HEK293 (cell line): ENCODE data around the gene CTSH.

ENCODE experiments used
- CTCF ChIA-PET: fragments of 350-600 bp; formaldehyde crosslinking; extraction: SDS; loops from one replicate; lab custom pipeline; 2021; ENCODE audit warnings: antibody characterized with exemption; lab: Yijun Ruan, JAX
- POLR2A ChIA-PET: fragments of 300-600 bp; formaldehyde crosslinking; extraction: SDS; loops from one replicate; lab custom pipeline; 2020; ENCODE audit warnings: antibody characterized with exemption, inconsistent platforms; lab: Yijun Ruan, JAX
- H3K27ac ChIP-seq: fragments of 200-500 bp; sonication (Bioruptor generic); 2 replicates; pipeline ENCODE4 v1.5.1; 2014; ENCODE audit warnings: low read depth, low read length, control low read depth, inconsistent platforms; ENCODE audit errors: extremely low read depth
- H3K36me3 ChIP-seq, 2 experiments: fragments of 200-500 bp in 1 of 2; sonication (Bioruptor generic) in 1 of 2; 1 replicate in 1 of 2; 2 replicates in 1 of 2; pipeline ENCODE4 v1.5.1; 2014 to 2017; ENCODE audit warnings: inconsistent platforms in 2 of 2, low read length in 2 of 2; ENCODE audit not compliant: control insufficient read depth in 2 of 2, insufficient read depth in 1 of 2
- H3K4me1 ChIP-seq: fragments of 200-500 bp; sonication (Bioruptor generic); 2 replicates; pipeline ENCODE4 v1.5.1; 2014; ENCODE audit warnings: mild to moderate bottlenecking, low read length, inconsistent platforms; ENCODE audit not compliant: control insufficient read depth, insufficient read depth
- H3K4me3 ChIP-seq: 2 replicates; pipeline ENCODE4 v1.5.1; 2011; ENCODE audit warnings: low read depth, mild to moderate bottlenecking, control low read depth, low read length, moderate library complexity
- H3K9me3 ChIP-seq: fragments of 200-500 bp; sonication (Bioruptor generic); 2 replicates; pipeline ENCODE4 v1.5.1; 2014; ENCODE audit warnings: low read depth, low read length, inconsistent platforms; ENCODE audit not compliant: control insufficient read depth, insufficient read depth
- AEBP2 ChIP-seq: fragments of 450-650 bp; formaldehyde crosslinking; IDR thresholded peaks from 2 replicates; pipeline ENCODE4 v1.5.1; 2016; ENCODE audit warnings: missing biosample characterization, missing genetic modification characterization, borderline replicate concordance
- HOXA7 ChIP-seq: sonication (generic); formaldehyde crosslinking; IDR thresholded peaks from 2 replicates; pipeline ENCODE4 v1.8.1; 2022; ENCODE audit warnings: missing genetic modification reagents, borderline replicate concordance
- MEIS1 ChIP-seq: sonication (generic); formaldehyde crosslinking; IDR thresholded peaks from 2 replicates; pipeline ENCODE4 v1.8.1; 2022; ENCODE audit warnings: missing genetic modification reagents, mild to moderate bottlenecking, borderline replicate concordance
- RBAK ChIP-seq: fragments of 450-650 bp; formaldehyde crosslinking; IDR thresholded peaks from 2 replicates; pipeline ENCODE4 v1.5.1; 2016; ENCODE audit warnings: missing biosample characterization, missing genetic modification characterization
- ZBTB17 ChIP-seq: fragments of 450-650 bp; formaldehyde crosslinking; IDR thresholded peaks from 2 replicates; pipeline ENCODE4 v1.5.1; 2016; ENCODE audit warnings: missing biosample characterization, missing genetic modification characterization
- ZBTB48 ChIP-seq: fragments of 450-650 bp; formaldehyde crosslinking; IDR thresholded peaks from 2 replicates; pipeline ENCODE4 v1.5.1; 2016; ENCODE audit warnings: missing biosample characterization, missing genetic modification characterization
- ZNF133 ChIP-seq: fragments of 450-650 bp; formaldehyde crosslinking; IDR thresholded peaks from 2 replicates; pipeline ENCODE4 v1.5.1; 2016; ENCODE audit warnings: missing biosample characterization, missing genetic modification characterization
- ZNF211 ChIP-seq: fragments of 450-650 bp; formaldehyde crosslinking; IDR thresholded peaks from 2 replicates; pipeline ENCODE4 v1.5.1; 2016; ENCODE audit warnings: low read depth, missing biosample characterization, missing genetic modification characterization
- ZNF302 ChIP-seq: fragments of 450-650 bp; formaldehyde crosslinking; IDR thresholded peaks from 2 replicates; pipeline ENCODE4 v1.5.1; 2016; ENCODE audit warnings: missing biosample characterization, missing genetic modification characterization, low read depth
- ZNF311 ChIP-seq: fragments of 450-650 bp; formaldehyde crosslinking; IDR thresholded peaks from 2 replicates; pipeline ENCODE4 v1.5.1; 2017; ENCODE audit warnings: missing biosample characterization, missing genetic modification characterization, borderline replicate concordance
- ZNF394 ChIP-seq: fragments of 450-650 bp; formaldehyde crosslinking; IDR thresholded peaks from 2 replicates; pipeline ENCODE4 v1.5.1; 2016; ENCODE audit warnings: missing biosample characterization, missing genetic modification characterization, mild to moderate bottlenecking, moderate library complexity, borderline replicate concordance
- ZNF544 ChIP-seq: fragments of 450-650 bp; formaldehyde crosslinking; IDR thresholded peaks from 2 replicates; pipeline ENCODE4 v1.5.0; 2017; ENCODE audit warnings: missing biosample characterization, missing genetic modification characterization
- ZNF548 ChIP-seq: fragments of 450-650 bp; formaldehyde crosslinking; IDR thresholded peaks from 2 replicates; pipeline ENCODE4 v1.5.1; 2016; ENCODE audit warnings: missing biosample characterization, missing genetic modification characterization
- ZNF664 ChIP-seq: fragments of 450-650 bp; formaldehyde crosslinking; IDR thresholded peaks from 2 replicates; pipeline ENCODE4 v1.5.1; 2016; ENCODE audit warnings: missing biosample characterization, missing genetic modification characterization
- ZSCAN30 ChIP-seq: fragments of 450-650 bp; IDR thresholded peaks from 2 replicates; pipeline ENCODE4 v1.5.1; 2018; ENCODE audit warnings: missing biosample characterization, mild to moderate bottlenecking, missing genetic modification characterization, moderate library complexity
- TF ChIP-seq, protein P1 (sequence below): fragments of 450-650 bp; formaldehyde crosslinking; IDR thresholded peaks from 2 replicates; pipeline ENCODE4 v1.5.1; 2016; ENCODE audit warnings: missing biosample characterization, missing genetic modification characterization, low read depth
- TF ChIP-seq, protein P2 (sequence below): fragments of 450-650 bp; formaldehyde crosslinking; IDR thresholded peaks from 2 replicates; pipeline ENCODE4 v1.5.1; 2016; ENCODE audit warnings: missing biosample characterization, missing genetic modification characterization

The CTSH gene

DNA sequence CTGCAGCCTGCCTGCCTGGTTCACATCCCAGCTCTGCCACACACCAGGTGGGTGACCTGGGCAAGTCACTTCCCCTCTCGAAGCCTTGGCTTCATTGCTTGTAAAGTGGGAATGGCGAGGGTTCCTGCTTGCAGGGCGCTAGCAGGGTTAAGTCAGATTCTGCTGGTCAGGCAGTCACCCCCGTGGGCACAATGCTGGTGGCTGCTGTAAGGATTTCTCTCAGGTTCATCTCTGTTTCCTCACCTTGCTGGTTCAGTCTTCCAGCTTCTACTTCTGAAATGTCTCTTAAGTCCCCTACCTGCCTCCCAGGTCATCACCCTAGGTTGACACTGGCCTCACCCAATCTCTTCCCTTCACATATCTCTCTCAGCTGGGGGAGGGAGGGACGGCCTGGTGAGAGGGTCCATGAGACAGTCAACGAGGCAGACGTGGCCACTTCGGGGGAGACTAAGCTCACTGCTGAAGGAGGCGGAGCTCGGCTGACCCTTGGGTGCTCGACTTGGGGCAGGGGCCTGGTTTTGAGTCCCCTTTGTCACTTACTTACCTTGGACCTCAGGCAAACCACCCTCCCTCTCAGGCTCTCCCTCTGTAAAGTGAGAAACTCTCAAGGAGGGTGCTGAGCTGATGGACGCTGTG, 11.5 kb downstream of the CTSH start:
- H3K4me3 ChIP-seq, result no peak overlapping the region
- no peaks in the 10 kb centered on the region; the same call in 1 of the 2 replicates for H3K4me1 ChIP-seq
- no peak for TF ChIP-seq AEBP2 (tag by site-specific recombination)
- no peak for TF ChIP-seq HOXA7 (CRISPR knock-in tag)
- TF ChIP-seq ZNF548, result no peak
- TF ChIP-seq ZNF133 (tag by site-specific recombination), result no peak
- no peak for TF ChIP-seq ZNF394 (tag by site-specific recombination)
- TF ChIP-seq MEIS1 (CRISPR knock-in tag), result no peak
- no peak for TF ChIP-seq ZNF664
- no peak for TF ChIP-seq ZNF302 (tag by site-specific recombination)
- TF ChIP-seq, protein P1, sequence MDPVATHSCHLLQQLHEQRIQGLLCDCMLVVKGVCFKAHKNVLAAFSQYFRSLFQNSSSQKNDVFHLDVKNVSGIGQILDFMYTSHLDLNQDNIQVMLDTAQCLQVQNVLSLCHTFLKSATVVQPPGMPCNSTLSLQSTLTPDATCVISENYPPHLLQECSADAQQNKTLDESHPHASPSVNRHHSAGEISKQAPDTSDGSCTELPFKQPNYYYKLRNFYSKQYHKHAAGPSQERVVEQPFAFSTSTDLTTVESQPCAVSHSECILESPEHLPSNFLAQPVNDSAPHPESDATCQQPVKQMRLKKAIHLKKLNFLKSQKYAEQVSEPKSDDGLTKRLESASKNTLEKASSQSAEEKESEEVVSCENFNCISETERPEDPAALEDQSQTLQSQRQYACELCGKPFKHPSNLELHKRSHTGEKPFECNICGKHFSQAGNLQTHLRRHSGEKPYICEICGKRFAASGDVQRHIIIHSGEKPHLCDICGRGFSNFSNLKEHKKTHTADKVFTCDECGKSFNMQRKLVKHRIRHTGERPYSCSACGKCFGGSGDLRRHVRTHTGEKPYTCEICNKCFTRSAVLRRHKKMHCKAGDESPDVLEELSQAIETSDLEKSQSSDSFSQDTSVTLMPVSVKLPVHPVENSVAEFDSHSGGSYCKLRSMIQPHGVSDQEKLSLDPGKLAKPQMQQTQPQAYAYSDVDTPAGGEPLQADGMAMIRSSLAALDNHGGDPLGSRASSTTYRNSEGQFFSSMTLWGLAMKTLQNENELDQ (tag by site-specific recombination), result no peak
- TF ChIP-seq ZNF311 (tag by site-specific recombination), result no peak
- TF ChIP-seq ZSCAN30 (tag by site-specific recombination), result no peak
- TF ChIP-seq, protein P2, sequence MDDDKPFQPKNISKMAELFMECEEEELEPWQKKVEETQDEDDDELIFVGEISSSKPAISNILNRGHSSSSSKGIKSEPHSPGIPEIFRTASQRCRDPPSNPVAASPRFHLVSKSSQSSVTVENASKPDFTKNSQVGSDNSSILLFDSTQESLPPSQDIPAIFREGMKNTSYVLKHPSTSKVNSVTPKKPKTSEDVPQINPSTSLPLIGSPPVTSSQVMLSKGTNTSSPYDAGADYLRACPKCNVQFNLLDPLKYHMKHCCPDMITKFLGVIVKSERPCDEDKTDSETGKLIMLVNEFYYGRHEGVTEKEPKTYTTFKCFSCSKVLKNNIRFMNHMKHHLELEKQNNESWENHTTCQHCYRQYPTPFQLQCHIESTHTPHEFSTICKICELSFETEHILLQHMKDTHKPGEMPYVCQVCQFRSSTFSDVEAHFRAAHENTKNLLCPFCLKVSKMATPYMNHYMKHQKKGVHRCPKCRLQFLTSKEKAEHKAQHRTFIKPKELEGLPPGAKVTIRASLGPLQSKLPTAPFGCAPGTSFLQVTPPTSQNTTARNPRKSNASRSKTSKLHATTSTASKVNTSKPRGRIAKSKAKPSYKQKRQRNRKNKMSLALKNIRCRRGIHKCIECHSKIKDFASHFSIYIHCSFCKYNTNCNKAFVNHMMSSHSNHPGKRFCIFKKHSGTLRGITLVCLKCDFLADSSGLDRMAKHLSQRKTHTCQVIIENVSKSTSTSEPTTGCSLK (tag by site-specific recombination), result no peak
- TF ChIP-seq ZNF211 (tag by site-specific recombination), result no peak
- no peak for TF ChIP-seq ZBTB48 (tag by site-specific recombination)
- TF ChIP-seq RBAK, result no peak
- TF ChIP-seq ZNF544, result no peak
- CTCF ChIA-PET, result no interaction called here
- H3K27ac ChIP-seq, result no peak overlapping the region
- POLR2A ChIA-PET, result no interaction called here
- peaks cover 0 to 39% of the 10 kb centered on the region in 2 experiments; a peak in 1 of 3 replicates for H3K36me3 ChIP-seq
- no peaks in the 10 kb centered on the region for H3K9me3 ChIP-seq

DNA sequence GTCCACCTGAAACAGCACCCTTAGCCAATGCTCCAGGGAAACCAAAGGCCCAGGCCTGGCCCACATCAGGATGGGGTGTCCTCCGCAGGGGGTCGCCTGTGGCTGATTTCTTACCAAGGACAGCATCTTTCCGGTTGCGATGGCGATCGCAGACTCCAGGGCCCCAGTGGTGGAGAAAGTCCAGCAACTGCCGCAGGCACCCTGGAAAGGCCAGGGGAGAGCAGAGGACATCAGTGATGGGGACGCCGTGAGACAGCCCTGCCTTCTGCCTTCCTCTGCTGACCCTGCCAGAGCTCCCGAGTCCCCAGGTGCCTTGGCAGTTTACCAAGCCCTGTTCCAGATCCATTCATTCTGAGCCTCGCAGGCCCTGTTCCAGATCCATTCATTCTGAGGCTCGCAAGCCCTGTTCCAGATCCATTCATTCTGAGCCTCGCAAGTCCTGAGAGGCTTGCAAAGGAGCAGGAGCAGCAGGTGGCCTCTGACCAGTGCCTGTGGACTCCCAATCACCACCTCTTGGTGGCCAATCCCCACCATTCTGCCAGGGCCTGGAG, 12.5 kb downstream of the CTSH start:
- TF ChIP-seq ZBTB17 (tag by site-specific recombination) (peak; percentile 72), RBAK (no peak)
- Histone ChIP-seq H3K27ac (no peak overlapping the region), H3K36me3 (peaks cover 0 to 45% of the 10 kb centered on the region in 2 experiments; a peak in 1 of 3 replicates), H3K4me1 (no peaks in the 10 kb centered on the region; the same call in 1 of the 2 replicates), H3K4me3 (no peak overlapping the region), H3K9me3 (no peaks in the 10 kb centered on the region)
- ChIA-PET CTCF (no interaction called here), POLR2A (no interaction called here)
